NCI-H524 (cell line): Measurements from ENCODE around the gene APH1B.

Experiments
- DNase-seq, 2 experiments: peaks; one replicate each; lab custom pipeline; 2025; lab: John Stamatoyannopoulos, UW

The APH1B gene

GRCh38 chr15:63252292-63252691, 25.1 kb upstream of the APH1B start:
- DNase-seq, result no peak

DNA sequence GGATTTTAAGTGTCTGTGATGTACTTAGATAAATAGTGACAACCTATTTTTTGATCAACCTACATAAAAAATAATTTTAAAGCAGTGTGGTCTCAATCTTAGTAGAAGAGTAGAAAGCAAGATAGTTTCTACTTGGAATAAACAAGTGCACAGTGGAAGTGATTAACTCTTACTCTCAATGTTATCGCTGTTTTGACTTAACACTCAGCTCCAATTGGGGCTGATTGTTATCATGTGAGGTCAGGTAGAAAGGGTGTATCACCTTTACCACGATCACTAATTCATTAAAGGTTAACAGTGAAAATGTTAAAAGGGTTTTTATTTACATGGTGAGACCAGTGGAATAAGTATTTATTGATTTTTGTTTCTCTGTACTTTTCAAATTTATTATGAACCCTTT, 22.4 kb upstream of the APH1B start:
- no peak for DNase-seq

DNA sequence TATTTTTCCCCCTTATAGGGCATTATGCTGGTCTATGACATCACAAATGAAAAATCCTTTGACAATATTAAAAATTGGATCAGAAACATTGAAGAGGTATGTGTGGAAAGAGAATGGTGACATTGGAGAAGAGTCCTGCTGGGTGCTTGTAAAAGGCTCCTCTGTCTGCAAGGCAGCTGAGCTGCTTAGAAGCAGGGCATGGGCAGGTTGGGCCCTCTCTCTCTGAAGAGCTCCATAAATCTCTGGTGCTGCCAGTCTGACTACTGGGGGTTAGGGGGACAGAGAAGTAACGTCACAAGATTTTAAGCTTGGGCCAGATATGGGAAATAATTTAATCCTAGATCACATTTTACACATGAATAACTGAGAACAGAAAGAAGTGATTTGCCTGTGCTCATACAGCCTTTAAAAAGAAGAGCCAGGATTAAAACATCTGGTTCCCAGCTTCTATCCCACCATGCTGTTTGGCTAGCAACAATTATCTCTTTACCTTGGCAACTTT, 21.9 kb upstream of the APH1B start:
- peak in 1 of 2 experiments; percentile 26 for DNase-seq

DNA sequence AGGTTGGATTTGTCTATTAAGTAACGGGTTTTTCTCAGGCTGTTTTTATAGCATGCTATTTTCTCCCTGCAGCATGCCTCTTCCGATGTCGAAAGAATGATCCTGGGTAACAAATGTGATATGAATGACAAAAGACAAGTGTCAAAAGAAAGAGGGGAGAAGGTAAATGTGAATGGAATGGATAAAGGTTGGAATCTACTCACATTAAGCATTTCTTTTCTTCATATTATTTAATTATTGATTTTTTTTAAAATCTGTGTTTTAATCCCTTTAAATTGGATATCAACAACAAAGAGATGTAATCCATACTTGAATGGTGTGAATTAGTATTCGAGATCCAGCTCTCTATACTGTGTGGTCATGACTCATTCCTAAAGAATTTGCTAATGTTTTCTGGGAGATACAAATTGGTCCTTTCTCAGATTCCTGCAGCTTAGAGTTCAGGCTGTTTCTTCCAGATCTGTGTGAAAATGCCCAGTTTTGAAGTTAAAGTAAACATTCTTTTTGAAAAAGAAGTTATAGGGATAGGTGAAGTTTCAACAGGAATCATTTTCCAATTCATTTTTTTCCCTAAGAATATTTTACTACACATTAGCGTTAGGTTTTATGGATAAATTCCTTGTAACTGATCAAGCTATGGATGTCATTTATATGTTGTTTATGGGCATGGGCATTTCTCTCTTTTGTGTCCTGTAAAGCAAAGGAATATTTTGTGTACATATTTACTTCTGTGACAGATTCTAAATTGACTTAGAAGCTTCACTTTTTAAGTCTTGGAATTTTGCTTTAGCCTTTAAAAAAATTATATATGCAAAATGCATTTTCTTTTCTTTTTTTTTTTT, 20.8 kb upstream of the APH1B start:
- peak in 1 of 2 experiments; percentile 26 for DNase-seq

DNA sequence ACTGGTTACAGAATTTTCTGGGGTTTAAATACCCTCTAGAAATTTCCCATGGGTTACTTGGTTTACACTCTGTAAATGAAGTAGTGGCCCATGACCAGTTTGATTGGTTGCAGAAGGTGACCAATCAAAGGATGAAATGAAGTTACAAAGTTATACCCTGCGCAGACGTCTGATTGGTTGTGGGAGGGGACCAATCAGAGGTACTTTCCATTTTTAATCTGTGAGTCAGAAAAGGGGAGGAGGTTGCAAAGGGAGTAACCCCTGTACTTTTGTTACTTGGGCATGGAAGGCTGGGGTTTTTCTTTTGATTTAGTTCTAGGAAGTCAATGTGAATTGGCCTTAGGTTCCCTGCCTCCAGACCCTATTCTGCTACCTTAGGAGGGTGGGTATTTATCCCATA, 18.7 kb upstream of the APH1B start:
- no peak for DNase-seq

DNA sequence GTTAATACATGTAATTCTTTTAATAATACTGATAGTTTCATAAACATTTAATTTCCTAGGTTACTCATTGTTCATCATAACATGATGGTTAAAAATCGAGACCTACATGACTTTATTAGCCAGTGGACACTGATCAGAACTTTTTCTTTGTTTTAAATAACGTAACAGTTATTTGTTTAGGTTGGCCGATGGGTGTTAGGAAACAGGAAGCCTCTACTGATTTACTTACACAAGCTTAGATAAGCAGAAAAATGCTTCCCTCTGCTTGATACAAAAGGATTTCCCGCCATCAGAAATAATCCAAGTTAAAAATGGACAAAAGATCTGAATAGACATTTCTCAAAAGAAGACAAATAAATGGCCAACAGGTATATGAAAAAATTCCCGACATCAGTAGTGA, 16.6 kb upstream of the APH1B start:
- DNase-seq, result no peak

DNA sequence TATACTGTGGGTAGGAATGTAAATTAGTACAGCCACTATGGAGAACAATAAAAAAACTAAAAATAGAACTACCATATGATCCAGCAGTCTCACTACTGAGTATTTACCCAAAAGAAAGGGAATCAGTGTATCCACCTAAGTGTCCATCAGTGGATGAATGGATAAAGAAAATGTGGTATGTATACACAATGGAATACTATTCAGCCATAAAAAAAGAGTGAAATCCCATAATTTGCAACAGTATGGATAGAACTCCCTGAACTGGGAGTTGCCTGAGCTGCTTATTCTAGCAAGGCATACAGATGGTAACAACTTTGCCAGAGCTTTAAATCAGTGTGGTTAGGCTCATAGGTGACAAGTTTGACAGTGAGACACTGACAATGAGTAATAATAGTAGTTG, 16.1 kb upstream of the APH1B start:
- DNase-seq, result no peak

DNA sequence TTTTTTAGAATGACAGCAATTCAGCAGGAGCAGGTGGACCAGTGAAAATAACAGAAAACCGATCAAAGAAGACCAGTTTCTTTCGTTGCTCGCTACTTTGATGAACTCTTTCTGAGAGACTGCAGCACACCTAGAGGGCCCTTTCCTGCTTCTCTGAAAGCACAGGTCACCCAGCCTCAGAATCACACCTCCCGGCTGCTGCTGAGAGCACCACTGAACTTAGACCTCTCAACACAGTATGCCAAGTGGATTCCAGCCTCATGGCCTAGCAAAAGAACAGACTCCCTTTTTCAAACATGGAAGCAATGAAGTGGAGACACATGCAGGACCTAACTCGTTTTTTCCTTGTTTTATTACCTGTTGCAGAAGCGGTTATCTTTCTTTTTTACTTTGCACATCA, 13.9 kb upstream of the APH1B start:
- DNase-seq, result peak in 1 of 2 experiments; percentile 29

DNA sequence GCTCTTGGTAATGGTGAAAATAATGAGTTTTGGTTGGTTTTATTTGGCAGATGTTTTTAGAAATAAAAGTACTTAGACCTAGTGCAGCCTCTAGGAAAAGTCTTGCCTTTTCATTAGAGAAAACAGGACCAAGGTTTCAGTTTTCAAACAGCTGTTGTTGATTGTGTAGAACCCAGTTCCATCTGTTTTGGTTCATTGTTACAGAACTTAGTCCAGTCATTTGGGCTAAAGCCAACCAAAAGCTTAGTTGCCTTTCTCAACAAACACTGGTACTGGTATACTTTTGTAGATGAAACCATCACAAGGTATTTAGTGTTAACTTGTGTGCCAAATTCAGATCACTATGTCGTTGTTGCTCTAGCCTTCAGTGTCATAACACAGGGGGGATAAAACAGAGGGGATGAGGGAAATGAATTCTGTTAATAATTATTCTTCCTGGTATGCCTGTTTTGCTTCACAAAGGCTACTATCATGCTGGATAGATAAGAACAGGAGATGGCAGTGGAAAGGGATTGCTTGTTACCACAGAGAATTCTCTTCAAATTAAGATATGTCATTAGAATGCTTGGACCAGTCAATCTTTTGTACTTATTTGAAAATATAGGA, 12.6 kb upstream of the APH1B start:
- peak; percentile 79 to 97 for DNase-seq

GRCh38 chr15:63274427-63274826, 3.0 kb upstream of the APH1B start:
- no peak for DNase-seq

GRCh38 chr15:63276342-63277037, 915 bp upstream of the APH1B start:
- no peak for DNase-seq

- DNase-seq, result no peak
Measured at GRCh38 chr15:63277893-63278456, 570 bp downstream of the APH1B start.

DNA sequence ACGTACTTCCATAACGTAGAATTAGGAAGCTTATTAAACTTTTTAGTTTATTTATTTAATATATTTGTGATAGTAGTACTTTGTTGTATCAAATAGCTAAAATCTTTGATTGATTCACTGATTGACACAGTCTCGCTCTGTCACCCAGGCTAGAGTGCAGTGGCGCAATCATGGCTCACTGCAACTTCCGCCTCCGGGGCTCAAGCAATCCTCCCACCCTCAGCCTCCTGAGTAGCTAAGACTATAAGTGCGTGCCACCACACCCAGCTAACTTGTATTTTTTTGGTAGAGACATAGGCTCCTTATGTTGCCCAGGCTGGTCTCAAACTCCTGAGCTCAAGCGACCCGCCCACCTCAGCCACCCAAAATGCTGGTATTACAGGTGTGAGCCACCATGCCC, 5.7 kb downstream of the APH1B start:
- DNase-seq, result no peak

DNA sequence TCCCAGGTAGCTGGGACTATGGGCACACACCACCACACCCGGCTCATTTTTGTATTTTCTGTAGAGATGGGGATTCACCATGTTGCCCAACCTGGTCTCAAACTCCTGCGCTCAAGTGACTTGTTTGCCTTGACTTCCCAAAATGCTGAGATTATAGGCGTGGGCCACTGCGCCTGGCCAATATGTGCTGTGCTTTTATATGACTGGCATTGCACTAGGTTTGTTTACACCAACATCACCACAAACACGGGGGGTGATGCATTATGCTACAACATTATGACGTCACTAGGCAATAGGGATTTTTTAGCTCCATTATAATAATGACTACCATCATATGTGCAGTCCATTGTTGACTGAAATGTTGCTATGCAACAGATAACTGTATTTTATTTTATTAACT, 6.9 kb downstream of the APH1B start:
- DNase-seq, result no peak

- DNase-seq, result peak; percentile 48 to 68
Measured at GRCh38 chr15:63287109-63287508, 9.7 kb downstream of the APH1B start.

- peak in 1 of 2 experiments; percentile 62 for DNase-seq
Measured at GRCh38 chr15:63288342-63288741, 10.9 kb downstream of the APH1B start.

GRCh38 chr15:63288778-63289378, 11.5 kb downstream of the APH1B start:
- peak; percentile 33 to 77 for DNase-seq

GRCh38 chr15:63291507-63291906, 14.1 kb downstream of the APH1B start:
- DNase-seq, result no peak

- DNase-seq, result no peak
Measured at GRCh38 chr15:63292241-63292640, 14.8 kb downstream of the APH1B start.

GRCh38 chr15:63292771-63293170, 15.4 kb downstream of the APH1B start:
- no peak for DNase-seq

GRCh38 chr15:63294359-63294758, 17.0 kb downstream of the APH1B start:
- no peak for DNase-seq

- no peak for DNase-seq
Measured at GRCh38 chr15:63295341-63295740, 17.9 kb downstream of the APH1B start.
